Effector memory CD8-positive, alpha-beta T cell (primary cell): ENCODE measurements around the gene CREB5.

Experiments
- ATAC-seq: fragments of 150-1000 bp; cut with Tn5 transposase; replicated peaks from 2 replicates; pipeline ENCODE4 v1.10.0; 2021; ENCODE audit warnings: mild to moderate bottlenecking, moderate library complexity
- DNase-seq, 3 experiments: peaks; one replicate each; pipeline ENCODE4 v3.0.0; 2021
- H3K27ac Mint-ChIP-seq, 2 donors: one replicate each; pipeline ENCODE4 v1.8.0; 2022; ENCODE audit warnings: mild to moderate bottlenecking in 2 of 2, mixed read lengths in 2 of 2, moderate library complexity in 2 of 2
- H3K27me3 Mint-ChIP-seq, 2 donors: one replicate each; pipeline ENCODE4 v1.8.0; 2022; ENCODE audit warnings: mixed read lengths in 2 of 2
- H3K36me3 Mint-ChIP-seq: one replicate; pipeline ENCODE4 v1.8.0; 2022; ENCODE audit warnings: mild to moderate bottlenecking, moderate library complexity, mixed read lengths; ENCODE audit not compliant: insufficient read depth
- H3K4me1 Mint-ChIP-seq, 2 donors: one replicate each; pipeline ENCODE4 v1.8.0; 2022; ENCODE audit warnings: low read depth in 2 of 2, mixed read lengths in 2 of 2
- H3K4me3 Mint-ChIP-seq, 2 donors: one replicate each; pipeline ENCODE4 v1.8.0; 2022; ENCODE audit warnings: mild to moderate bottlenecking in 2 of 2, mixed read lengths in 2 of 2, moderate library complexity in 2 of 2
- H3K9me3 Mint-ChIP-seq, 2 donors: one replicate each; pipeline ENCODE4 v1.8.0; 2022; ENCODE audit warnings: mixed read lengths in 2 of 2
- total RNA-seq, 9 experiments: gene quantifications; one replicate each; lab custom pipeline; 2026; lab: John Stamatoyannopoulos, UW

CREB5 gene, protein sequence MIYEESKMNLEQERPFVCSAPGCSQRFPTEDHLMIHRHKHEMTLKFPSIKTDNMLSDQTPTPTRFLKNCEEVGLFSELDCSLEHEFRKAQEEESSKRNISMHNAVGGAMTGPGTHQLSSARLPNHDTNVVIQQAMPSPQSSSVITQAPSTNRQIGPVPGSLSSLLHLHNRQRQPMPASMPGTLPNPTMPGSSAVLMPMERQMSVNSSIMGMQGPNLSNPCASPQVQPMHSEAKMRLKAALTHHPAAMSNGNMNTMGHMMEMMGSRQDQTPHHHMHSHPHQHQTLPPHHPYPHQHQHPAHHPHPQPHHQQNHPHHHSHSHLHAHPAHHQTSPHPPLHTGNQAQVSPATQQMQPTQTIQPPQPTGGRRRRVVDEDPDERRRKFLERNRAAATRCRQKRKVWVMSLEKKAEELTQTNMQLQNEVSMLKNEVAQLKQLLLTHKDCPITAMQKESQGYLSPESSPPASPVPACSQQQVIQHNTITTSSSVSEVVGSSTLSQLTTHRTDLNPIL
- total RNA-seq: 0 to 0.78 (median 0) reads per million in 9 experiments

DNA sequence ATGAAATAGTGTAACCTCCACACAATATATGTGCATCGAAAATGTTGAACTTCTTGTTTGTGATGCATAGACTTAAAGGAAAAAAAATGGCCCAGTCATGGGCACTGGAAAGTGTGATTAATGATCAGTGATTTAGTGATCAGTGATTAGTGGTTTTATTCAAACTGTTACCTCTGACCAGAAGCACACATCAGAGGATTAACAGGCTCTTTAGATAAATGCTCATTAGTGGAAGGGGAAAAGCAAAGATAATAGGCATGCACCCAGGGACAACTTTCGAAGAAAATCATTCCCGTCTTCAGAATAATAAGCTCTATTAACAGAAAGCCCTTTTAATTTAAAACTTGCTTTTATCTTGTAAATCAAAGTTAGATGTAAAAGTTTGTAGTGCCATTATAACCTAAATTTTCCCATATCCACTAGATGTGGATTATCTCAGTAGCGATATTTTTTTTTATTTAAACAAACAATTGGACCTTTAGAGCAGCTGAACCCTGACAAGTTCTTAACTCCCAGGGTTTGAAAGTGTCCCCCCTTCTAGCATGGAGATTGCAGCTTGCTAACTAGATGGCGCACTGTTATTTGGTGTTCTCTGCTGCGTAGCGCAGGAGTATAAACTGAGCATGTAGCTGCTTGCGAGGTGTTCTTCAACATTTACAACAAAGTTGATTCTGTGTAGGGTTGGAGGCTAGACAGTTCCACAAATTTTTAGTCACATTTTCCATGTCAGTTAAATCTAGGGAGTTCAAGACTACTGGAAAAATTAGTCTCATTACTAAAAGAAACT, at the start of gene CREB5:
Gene CREB5 (plus strand): TSS at position 643 of the 787 bp plus-strand sequence. CDS start 397 bp downstream, outside the sequence.
- H3K36me3 Mint-ChIP-seq: peaks cover 3% of the 10 kb centered on the region
- no peak within 1 kb of the TSS for H3K27ac Mint-ChIP-seq
- H3K9me3 Mint-ChIP-seq: no peaks in the 10 kb centered on the region
- no peak within 1 kb of the TSS for H3K4me3 Mint-ChIP-seq
- DNase-seq: no peak
- peaks cover 13 to 25% of the 10 kb centered on the region in 2 donors for H3K4me1 Mint-ChIP-seq
- ATAC-seq: no peak
- H3K27me3 Mint-ChIP-seq: peaks cover 80 to 89% of the 10 kb centered on the region in 2 donors

DNA sequence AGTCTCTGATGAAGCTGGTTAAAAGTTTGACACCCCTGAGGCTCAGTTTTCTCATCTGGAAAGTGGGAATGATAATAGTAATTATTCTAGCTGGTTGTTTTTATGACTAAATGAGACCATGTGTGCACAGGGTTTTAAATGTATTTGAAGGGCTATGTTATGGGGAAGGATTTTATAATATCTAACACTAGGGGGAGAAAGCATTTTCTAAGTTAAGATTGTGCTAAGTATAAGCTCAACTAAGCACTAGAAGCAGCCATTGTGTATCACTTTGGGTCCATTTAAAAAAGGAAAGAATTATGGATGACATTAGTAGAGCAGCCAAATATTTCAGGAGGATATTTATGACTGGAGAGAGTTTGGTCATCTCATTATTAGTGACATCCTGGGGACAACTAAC, 49.5 kb upstream of the CREB5 start:
- no peak overlapping the region for H3K4me3 Mint-ChIP-seq
- H3K4me1 Mint-ChIP-seq: no peaks in the 10 kb centered on the region
- no peak overlapping the region for H3K27ac Mint-ChIP-seq
- no peak for ATAC-seq
- H3K27me3 Mint-ChIP-seq: peaks cover 20 to 24% of the 10 kb centered on the region in 2 donors
- no peaks in the 10 kb centered on the region for H3K36me3 Mint-ChIP-seq
- H3K9me3 Mint-ChIP-seq: peaks cover 6 to 16% of the 10 kb centered on the region in 2 donors
- no peak for DNase-seq

DNA sequence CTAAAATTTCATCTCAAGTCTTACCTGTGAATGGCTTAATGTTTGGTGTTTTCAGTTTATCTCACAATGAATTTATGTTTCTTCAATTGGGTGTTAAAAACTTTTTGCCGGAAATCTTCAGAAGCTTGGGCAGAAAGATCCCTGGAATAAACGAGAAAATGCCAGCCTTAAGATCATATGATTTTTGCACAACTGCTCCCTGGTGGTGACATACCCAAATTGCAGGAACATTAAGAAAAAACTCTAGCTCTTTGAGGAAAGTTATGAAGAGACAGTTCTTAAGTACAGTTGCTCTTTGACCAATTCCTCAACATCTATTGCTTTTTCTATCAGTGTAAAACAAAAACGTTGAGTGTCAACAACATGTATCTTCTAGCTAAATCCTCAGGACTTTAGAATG, 48.2 kb upstream of the CREB5 start:
- H3K4me3 Mint-ChIP-seq: no peak overlapping the region
- H3K27me3 Mint-ChIP-seq: peaks cover 25 to 26% of the 10 kb centered on the region in 2 donors
- no peak for DNase-seq
- H3K36me3 Mint-ChIP-seq: no peaks in the 10 kb centered on the region
- no peak overlapping the region for H3K27ac Mint-ChIP-seq
- ATAC-seq: no peak
- H3K9me3 Mint-ChIP-seq: peaks cover 6 to 16% of the 10 kb centered on the region in 2 donors
- no peaks in the 10 kb centered on the region for H3K4me1 Mint-ChIP-seq

DNA sequence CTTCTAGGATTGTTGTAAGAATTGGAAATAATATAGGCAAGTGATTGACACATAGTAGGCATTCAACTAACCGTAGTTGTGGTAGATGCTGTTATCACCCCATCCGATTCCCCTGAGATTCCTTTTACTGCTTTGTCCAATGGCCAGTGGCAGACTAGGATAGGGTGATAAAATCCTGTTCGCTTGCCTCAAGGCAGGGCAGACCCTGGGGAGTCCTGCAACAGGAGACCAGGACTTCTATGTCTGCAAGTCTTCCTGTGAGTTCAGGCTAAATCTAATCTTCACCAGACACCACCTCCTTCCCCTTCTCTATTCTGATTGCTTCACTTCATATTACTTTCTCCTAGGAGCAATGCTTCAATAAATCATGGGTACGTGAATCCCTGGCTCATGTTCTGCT, 42.8 kb upstream of the CREB5 start:
- H3K4me1 Mint-ChIP-seq: no peaks in the 10 kb centered on the region

DNA sequence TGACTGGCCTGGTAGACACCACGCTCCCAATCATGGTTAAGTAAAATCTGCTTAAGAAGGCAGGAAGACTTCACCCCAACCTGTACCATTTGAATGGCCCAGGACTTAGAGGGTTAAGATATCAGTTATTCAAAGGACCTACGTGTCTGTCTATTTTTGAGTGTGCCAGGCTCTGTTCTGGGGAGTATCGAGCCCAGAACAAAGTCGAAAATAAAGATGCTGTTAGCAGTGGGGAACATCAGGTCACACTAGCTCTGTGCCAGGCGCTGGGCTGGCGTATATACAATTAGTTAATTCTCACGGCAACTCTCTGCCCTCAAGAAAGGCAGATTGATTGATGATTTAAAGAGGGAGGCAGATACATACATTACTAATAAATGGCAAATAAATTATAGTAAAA, 40.5 kb upstream of the CREB5 start:
- H3K27me3 Mint-ChIP-seq: peaks cover 33 to 40% of the 10 kb centered on the region in 2 donors
- no peak for DNase-seq
- H3K27ac Mint-ChIP-seq: no peak overlapping the region
- H3K36me3 Mint-ChIP-seq: no peaks in the 10 kb centered on the region
- no peak overlapping the region for H3K4me3 Mint-ChIP-seq
- no peaks in the 10 kb centered on the region for H3K9me3 Mint-ChIP-seq
- no peaks in the 10 kb centered on the region for H3K4me1 Mint-ChIP-seq
- no peak for ATAC-seq

More for the DNA sequence above, 42.8 kb upstream of the CREB5 start:
- Mint-ChIP-seq H3K27me3 (peaks cover 28 to 36% of the 10 kb centered on the region in 2 donors), H3K9me3 (peaks cover 4 to 12% of the 10 kb centered on the region in 2 donors), H3K36me3 (no peaks in the 10 kb centered on the region), H3K27ac (no peak overlapping the region), H3K4me3 (no peak overlapping the region)
- ATAC-seq: no peak
- DNase-seq: no peak

DNA sequence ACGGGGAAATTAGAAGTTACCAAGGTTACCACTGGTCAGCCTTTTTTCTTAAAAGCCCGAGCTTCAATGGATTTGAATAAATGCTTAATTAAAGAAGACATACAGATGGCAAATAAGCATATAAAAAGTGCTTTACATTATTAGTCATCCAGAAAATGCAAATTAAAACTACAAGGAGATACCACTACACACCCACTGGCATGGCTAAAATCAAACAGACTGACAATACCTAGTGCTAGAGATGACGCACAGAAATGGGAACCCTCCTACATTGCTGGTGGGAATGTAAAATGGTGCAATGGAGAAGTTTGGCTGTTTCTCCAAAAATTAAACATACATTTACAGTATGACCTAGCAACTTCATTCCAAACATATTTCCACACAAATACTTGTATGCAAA, 38.3 kb upstream of the CREB5 start:
- H3K36me3 Mint-ChIP-seq: no peaks in the 10 kb centered on the region
- DNase-seq (no peak), ATAC-seq (no peak)
- no peaks in the 10 kb centered on the region for H3K4me1 Mint-ChIP-seq
- peaks cover 21 to 36% of the 10 kb centered on the region in 2 donors for H3K27me3 Mint-ChIP-seq
- no peaks in the 10 kb centered on the region for H3K9me3 Mint-ChIP-seq
- H3K27ac Mint-ChIP-seq: no peak overlapping the region
- H3K4me3 Mint-ChIP-seq: no peak overlapping the region

DNA sequence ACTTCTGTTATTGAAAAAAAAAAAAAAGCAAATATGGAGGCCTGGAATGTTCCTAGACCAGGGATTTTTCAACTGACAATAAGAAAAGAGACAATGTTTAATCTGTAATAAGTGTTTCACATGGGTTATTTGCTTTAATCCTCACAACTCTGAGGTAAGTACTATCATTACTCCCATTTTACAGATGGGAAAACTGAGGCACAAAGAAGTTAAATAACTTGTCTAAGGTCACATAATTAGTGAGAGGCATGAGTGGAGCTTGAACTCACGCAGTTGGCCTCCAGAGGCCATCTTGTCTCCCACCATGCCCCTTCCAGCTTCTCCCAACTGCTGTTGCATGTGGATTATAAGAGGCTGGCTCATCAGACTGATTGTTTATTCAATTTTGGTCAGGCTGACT, 36.6 kb upstream of the CREB5 start:
- H3K4me1 Mint-ChIP-seq: no peaks in the 10 kb centered on the region
- no peaks in the 10 kb centered on the region for H3K36me3 Mint-ChIP-seq
- H3K27me3 Mint-ChIP-seq: peaks cover 21 to 39% of the 10 kb centered on the region in 2 donors
- H3K9me3 Mint-ChIP-seq: no peaks in the 10 kb centered on the region
- no peak overlapping the region for H3K27ac Mint-ChIP-seq
- DNase-seq (no peak), ATAC-seq (no peak)
- H3K4me3 Mint-ChIP-seq: no peak overlapping the region

DNA sequence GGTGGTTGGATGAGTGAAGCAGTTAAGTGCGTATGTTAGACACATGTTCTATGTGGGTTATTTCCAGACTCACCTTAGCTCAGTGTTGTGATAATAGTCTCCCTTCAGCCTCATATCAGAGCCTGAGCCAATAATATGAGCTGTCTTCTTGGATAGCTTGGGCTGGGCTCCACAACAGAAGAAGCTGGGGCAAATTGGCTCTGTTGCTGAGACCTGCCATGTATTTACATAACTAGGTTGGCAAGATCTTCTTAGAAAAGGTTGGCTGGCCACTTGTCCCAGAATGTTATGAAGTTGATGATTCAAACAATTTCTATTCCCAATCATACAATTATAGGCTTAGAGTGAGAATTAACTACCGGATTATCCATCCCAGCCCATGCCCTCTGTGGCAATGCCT, 35.7 kb upstream of the CREB5 start:
- H3K36me3 Mint-ChIP-seq: no peaks in the 10 kb centered on the region
- ATAC-seq (no peak), DNase-seq (no peak)
- no peaks in the 10 kb centered on the region for H3K4me1 Mint-ChIP-seq
- H3K9me3 Mint-ChIP-seq: no peaks in the 10 kb centered on the region
- no peak overlapping the region for H3K4me3 Mint-ChIP-seq
- H3K27ac Mint-ChIP-seq: no peak overlapping the region
- peaks cover 21 to 43% of the 10 kb centered on the region in 2 donors for H3K27me3 Mint-ChIP-seq

DNA sequence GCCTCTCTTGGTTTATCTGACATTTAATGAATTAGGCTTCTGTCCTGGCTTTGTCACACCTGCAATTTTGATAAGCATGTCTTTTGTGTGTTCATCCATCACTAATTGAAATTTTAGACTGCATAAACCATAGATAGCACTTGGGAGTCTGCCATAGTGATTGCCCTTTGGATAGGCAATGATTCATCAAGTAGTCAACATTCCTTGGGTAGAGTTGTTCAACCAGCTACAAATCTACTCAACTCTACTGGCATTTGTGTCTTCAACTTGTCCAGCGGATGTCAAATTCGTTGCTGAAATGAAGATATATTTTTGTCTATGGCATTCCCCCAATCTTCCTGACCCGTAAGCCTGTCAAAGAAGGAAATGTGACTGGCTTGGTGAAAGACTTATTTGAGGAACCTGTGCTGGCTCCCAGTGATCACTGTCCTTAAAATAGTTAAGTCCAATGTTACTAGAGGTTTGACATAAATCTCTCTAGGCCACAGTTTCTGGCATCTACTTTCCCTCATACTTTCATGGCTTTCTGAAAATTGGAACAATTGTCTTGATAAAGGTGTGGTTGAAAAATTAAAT, 33.7 kb upstream of the CREB5 start:
- Mint-ChIP-seq H3K9me3 (no peaks in the 10 kb centered on the region), H3K27ac (no peak overlapping the region), H3K4me1 (no peaks in the 10 kb centered on the region), H3K27me3 (peaks cover 21 to 39% of the 10 kb centered on the region in 2 donors), H3K36me3 (no peaks in the 10 kb centered on the region), H3K4me3 (no peak overlapping the region)
- no peak for DNase-seq
- no peak for ATAC-seq

DNA sequence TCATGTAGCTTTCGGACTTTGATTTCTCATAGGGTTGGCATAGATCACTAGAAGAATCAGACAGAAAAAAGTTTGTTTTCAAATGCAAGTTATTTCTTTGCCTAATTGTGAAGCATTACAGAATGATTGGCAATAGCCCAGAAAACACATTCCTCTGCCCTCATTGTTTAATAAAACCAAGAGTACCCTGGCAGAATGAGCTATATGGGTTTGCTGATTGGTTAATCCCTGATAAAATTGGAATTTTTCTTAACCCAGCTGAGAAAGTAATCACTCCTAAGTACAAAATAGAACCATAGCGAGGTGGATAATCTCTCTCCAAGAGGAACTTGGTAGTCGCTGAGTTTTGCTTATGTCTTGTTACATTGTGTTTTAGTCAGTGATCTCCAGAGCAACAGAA, 30.9 kb upstream of the CREB5 start:
- no peak for DNase-seq
- no peak overlapping the region for H3K4me3 Mint-ChIP-seq
- H3K36me3 Mint-ChIP-seq: no peaks in the 10 kb centered on the region
- H3K4me1 Mint-ChIP-seq: no peaks in the 10 kb centered on the region
- ATAC-seq: no peak
- H3K27me3 Mint-ChIP-seq: peaks cover 7 to 25% of the 10 kb centered on the region in 2 donors
- H3K9me3 Mint-ChIP-seq: no peaks in the 10 kb centered on the region
- no peak overlapping the region for H3K27ac Mint-ChIP-seq

DNA sequence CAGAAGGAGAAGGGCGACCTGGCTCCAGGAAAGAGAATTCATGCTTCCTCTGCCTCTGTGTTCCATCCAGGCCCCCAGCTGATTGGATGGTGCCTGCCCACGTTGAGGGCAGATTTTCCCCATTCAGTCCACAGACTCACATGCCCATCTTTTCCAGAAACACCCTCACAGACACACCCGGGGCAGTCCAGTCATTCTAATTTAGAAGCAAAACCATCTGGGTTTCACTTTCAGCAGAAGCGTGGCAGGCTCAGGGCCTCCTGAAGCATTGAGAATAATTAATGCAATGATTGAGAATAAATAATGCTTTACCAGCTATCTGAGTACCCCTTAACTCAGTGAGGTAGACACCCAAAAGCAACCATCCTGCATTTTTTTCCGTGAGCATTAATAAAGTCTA, 30.2 kb upstream of the CREB5 start:
- peaks cover 5 to 21% of the 10 kb centered on the region in 2 donors for H3K27me3 Mint-ChIP-seq
- DNase-seq: no peak
- H3K36me3 Mint-ChIP-seq: no peaks in the 10 kb centered on the region
- H3K4me3 Mint-ChIP-seq: no peak overlapping the region
- no peaks in the 10 kb centered on the region for H3K9me3 Mint-ChIP-seq
- no peak for ATAC-seq
- no peak overlapping the region for H3K27ac Mint-ChIP-seq
- H3K4me1 Mint-ChIP-seq: no peaks in the 10 kb centered on the region

DNA sequence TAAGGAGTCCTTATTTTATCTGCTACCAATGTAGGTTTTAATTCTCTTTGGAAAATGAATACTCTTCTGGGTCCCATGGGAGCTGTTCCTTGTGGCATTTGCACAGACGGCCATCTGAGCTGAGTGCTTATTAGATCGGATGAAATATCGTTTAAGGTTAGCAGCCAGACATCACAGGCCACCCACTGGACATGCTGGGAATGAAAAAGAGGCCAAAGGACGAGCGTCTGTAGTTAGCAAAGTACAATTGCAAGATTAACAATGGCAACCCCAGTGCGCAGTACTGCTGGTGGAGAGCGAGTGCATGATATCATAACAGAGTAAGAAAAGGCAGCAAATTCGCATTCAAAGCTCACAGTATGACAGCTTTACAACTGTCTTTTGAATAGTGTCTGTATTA, 28.3 kb upstream of the CREB5 start:
- no peak overlapping the region for H3K27ac Mint-ChIP-seq
- peaks cover 15 to 19% of the 10 kb centered on the region in 2 donors for H3K27me3 Mint-ChIP-seq

More for the DNA sequence above, 28.3 kb upstream of the CREB5 start:
- DNase-seq (no peak), ATAC-seq (no peak)
- Mint-ChIP-seq H3K36me3 (no peaks in the 10 kb centered on the region), H3K4me3 (no peak overlapping the region), H3K4me1 (no peaks in the 10 kb centered on the region), H3K9me3 (no peaks in the 10 kb centered on the region)
